ELF-1 (cell line): ENCODE results near the gene CD79B.
A peak's percentile ranks its signal among the peaks of the same experiment; 100 is the strongest.
"Not testable (repeated sequence)": the region's sequence is repeated elsewhere in the genome, so short reads cannot be mapped to it uniquely, and the experiment has no call there.

Experiments used
- DNase-seq: peaks from one replicate; pipeline ENCODE4 v3.0.0-alpha.2; 2016; ENCODE audit warnings: low read depth, low spot score

The CD79B gene

DNA sequence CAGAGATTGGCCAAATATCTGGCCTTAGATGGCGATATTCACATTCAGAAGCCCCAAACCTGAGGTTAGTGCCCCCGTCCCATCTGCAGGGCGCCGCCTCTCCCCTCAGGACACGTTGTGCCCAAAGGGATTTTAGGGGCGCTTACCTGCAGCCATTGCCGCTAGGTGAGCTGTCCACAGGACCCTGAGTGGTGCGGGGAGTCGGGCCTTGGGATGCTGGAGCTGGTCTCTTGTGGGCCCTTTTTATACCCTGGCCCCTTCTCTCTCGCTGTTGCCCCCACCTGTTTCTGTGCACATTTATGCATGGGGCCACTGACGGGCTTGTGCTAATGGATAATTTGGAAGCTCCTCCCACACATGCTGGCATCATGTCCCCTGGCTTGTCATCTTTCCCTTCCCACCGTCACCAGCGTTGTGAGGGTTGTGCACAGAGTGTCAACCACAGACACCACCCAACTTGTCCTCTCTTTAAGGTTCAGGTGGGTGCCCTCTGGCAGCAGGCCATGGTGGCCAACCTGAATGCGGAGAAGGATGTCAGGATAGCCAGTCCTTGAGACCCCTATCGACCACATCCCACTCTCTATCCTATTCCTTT, 21.0 kb downstream of the CD79B start, which contains the start of gene CSHL1:
Gene CSHL1 (minus strand): TSS at position 218 of the 595 bp plus-strand sequence. CDS start 62 bp downstream, at position 156.
- DNase-seq, result no peak

DNA sequence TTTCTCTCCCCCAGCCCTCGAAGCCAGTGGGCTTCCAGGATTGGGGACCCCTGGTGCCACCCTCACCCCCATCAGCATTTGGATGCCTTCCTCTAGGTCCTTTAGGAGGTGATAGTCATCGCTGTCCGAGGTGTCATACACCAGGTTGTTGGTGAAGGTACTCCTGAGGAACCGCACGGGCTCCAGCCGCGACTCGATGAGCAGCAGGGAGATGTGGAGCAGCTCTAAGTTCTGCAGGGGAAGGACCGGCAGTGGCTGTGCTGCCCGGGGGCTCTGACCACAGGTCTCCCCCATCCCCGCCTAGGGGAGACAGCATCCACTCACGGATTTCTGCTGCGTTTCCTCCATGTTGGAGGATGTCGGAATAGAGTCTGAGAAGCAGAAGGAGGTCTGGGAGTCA, 22.0 kb downstream of the CD79B start:
- DNase-seq, result no peak

DNA sequence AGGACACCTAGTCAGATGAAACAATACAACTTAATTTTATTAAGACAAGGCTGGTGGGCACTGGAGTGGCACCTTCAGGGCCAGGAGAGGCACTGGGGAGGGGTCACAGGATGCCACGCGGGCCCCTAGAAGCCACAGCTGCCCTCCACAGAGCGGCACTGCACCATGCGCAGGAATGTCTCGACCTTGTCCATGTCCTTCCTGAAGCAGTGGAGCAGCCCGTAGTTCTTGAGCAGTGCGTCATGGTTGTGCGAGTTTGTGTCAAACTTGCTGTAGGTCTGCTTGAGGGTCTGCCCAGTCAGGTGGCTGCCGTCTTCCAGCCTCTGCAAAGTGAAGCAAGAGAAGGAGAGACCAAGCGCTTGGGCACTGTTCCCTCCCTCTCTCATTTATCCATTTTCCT, 22.5 kb downstream of the CD79B start:
- DNase-seq, result not testable (repeated sequence)

DNA sequence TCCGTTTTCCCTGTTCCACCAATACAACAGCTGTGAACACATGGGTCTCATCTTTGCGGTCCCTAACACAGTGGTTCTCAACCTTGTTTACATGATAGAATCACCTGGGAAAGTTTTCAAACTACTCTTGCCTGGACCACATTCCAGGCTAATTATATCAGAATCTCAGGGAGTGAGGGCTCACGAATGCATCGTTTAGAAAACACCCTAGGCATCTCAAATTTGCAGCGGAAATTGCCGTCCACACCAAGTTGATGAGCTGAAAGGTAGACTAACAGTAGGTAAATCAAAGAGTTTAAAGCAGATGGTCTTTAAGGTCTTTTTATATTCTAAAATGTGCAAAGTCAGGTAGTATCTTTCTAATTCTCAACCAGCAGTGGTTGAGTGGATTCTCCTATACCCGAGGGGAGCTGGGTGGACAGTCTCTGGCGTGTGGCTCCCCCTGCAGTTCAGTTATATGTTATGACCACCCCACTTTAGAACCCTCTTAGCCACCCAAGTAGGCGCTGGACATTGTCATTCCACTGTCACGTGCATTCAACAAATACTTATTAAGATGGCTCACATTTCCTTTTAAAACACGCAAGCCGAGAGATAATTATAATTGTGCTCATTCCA, 24.9 kb downstream of the CD79B start:
- DNase-seq, result peak; percentile 37

DNA sequence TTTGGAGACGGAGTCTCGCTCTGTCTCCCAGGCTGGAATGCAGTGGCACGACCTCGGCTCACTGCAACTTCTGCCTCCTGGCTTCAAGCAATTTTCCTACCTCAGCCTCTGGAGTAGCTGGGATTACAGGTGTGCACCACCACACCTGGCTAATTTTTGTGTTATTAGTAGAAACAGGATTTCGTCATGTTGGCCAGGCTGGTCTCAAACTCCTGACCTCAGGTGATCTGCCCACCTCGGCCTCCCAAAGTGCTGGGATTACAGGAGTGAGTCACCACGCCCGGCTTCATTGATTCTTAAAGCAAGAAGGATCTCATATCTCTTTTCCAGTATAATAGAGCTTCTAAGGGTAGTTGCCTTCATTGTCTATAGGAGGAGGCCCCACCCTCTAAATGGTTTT, 27.3 kb downstream of the CD79B start:
- DNase-seq, result not testable (repeated sequence)

DNA sequence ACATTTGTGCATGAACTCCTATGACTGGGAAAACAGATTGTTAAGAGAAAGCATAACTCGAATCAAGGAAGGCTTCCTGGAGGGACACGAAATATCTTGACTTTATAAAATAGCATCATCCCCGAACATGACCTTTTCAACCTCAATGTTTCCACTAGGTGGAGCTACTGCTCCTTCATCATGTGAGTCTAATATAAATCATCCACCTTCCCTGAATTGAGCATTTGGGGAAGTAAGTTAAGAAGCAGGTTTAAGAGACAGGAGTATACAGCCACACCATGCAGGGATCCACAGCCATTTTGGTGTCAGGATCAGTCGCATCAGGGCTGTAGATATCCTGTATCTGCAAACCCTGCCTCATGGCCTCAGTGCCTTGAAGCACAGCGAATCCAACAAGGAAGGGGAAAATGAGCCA, 28.3 kb downstream of the CD79B start:
- DNase-seq, result not testable (repeated sequence)

DNA sequence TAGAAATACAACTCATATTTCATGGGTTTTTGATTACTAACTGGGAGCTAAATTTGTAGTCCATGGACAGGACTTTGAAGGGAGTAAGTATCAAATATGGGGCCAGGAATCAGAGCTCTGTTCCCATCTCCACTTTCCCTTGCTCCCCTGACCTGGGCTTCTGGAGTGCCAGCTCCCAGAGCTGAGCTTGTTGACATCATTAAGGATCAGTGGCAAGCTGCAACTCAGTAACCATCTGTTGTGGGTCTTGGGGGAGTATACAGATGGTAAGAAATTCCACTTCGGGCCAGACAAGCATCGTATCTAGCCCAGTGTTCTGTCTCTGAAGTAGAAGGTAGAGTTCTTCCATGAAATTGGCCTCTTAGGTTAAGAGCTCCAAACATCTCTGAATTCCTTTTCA, 30.2 kb downstream of the CD79B start:
- not testable (repeated sequence) for DNase-seq

DNA sequence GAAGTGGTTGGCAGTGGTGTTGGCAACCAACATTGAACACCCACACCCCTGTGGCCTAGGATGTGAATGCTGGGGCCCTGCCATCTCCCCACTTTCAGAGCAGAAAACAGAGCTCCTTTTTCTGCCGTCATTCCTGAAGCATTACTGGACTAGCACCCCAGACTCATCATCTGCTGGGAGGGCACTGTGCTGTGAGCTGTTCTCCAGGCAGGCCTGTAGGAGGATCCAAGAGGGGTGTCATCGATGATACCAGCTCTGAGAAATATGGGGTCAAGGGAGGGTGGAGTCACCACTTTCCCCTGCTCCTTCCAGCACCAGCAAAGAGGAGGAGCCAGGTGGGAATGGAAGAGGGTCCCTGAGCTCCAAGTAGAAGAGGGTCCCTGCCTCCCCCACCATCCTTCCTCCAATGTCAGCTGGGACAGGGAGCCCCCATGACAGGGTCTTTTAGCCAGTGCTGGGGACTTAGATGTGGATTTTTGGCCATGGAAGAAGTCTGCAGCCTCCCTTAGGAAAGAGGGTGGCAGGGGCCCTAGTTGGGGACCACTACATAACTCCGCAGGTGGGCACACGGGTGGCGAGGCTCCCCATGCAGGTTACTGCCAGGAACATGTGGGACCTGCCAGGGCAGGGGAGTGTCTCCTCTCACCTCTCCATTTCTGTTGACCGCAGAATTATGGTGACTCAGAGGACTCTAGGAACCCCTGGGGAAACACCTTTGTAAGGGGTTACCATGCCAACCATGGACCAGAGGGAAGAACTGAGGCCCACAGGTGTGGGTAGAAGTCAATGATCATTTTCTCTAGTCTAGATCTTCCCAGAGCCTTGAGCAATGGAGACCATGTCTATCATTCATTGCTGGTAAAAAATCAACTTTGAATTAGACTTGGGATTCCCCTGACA, 33.0 kb downstream of the CD79B start:
- DNase-seq, result not testable (repeated sequence)

DNA sequence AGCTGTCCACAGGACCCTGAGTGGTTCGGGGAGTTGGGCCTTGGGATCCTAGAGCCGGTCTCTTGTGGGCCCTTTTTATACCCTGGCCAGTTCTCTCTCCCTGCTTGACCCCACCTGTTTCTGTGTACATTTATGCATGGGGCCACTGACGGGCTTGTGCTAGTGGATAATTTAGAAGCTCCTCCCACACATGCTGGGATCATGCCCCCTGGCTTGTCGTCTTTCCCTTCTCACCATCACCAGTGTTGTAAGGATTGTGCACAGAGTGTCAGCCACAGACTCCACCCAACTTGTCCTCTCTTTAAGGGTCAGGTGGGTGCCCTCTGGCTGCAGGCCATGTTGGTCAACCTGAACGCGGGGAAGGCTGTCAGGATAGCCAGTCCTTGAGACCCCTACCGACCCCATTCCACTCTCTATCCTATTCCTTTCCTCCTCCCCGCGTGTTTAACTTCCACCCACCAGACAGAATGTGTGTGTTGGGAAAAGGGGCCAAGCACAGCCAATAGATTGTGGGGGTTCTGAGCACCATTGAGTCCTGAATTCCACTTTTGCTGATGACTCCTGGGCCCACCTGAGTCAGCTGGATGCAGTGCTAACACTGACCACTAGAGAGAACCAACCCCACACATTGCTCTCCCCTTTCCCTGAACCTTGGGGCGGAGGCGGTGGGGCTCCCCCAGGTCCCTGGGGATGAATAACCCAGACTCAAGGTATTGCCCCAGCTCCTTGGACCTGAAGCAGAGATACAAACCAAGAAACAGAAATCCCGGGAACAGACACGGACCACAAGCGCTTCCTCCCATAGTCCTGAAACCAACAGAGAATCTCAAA, 35.4 kb downstream of the CD79B start, which contains the start of gene CSH1:
Gene CSH1 (minus strand): TSS at position 51 of the 831 bp plus-strand sequence. CDS start 63 bp downstream, outside the sequence.
- not testable (repeated sequence) for DNase-seq

DNA sequence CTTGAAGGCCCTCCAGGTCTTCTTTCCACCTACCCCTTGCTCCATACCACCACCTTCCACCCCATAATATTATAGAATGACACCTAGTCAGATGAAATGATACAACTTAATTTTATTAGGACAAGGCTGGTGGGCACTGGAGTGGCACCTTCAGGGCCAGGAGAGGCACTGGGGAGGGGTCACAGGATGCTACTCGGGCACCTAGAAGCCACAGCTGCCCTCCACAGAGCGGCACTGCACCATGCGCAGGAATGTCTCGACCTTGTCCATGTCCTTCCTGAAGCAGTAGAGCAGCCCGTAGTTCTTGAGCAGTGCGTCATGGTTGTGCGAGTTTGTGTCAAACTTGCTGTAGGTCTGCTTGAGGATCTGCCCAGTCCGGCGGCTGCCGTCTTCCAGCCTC, 37.3 kb downstream of the CD79B start:
- DNase-seq, result not testable (repeated sequence)

DNA sequence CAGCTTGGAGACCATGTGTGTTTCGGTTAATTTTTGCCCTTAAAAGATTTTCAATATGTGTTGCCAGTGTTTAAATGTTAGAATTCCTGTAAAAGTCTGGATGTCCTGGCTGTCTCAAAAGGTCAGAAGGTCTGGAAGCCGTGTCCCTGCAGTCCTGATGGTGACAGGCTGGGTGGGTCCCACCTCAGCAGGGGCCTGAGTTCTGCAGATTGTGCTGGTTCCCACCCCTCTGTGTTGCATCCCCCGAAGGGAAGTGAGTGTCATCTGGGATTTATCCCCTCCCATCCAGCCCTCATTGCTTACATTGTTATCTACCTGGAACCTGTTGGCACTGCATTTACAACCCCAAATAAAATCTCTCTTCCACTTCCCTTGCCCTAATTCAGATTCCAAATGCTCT, 38.1 kb downstream of the CD79B start:
- DNase-seq, result not testable (repeated sequence)

DNA sequence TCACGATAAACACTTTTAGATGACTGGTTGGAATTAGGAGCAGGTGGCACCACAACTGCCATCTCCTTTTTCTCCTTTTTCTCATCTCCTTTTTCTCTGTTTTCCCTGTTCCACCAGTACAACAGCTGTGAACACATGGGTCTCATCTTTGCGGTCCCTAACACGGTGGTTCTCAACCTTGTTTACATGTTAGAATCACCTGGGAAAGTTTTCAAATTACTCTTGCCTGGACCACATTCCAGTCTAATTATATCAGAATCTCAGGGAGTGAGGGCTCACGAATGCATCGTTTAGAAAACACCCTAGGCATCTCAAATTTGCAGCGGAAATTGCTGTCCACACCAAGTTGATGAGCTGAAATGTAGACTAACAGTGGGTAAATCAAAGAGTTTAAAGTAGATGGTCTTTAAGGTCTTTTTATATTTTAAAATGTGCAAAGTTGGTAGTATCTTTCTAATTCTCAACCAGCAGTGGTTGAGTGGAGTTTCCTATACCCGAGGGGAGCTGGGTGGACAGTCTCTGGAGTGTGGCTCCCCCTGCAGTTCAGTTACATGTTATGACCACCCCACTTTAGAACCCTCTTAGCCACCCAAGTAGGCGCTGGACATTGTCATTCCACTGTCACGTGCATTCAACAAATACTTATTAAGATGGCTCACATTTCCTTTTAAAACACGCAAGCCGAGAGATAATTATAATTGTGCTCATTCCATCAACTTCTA, 39.7 kb downstream of the CD79B start:
- DNase-seq, result not testable (repeated sequence)

DNA sequence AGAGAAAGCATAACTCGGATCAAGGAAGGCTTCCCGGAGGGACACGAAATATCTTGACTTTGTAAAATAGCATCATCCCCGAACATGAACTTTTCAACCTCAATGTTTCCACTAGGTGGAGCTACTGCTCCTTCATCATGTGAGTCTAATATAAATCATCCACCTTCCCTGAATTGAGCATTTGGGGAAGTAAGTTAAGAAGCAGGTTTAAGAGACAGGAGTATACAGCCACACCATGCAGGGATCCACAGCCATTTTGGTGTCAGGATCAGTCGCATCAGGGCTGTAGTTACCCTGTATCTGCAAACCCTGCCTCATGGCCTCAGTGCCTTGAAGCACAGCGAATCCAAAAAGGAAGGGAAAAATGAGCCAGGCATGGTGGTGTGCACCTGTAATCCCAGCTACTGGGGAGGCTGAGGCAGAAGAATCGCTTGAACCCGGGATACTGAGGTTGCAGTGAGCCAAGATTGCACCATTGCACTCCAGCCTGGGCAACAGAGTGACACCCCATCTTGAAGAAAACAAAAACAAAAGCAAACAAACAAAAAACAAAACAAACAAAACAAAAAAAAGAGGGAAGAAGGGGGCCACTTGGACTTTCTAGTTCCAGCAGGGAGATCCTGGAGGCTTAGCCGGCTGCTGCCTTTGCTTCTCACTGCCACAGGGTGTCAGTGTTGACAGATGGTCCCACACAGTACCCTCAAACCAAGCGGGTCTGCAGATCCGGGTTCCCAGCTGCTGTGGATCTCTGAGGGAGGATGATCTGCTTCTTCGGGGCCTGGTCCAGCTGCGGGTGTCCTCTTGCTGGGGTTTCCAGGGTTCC, 42.9 kb downstream of the CD79B start:
- peak; percentile 47 for DNase-seq

DNA sequence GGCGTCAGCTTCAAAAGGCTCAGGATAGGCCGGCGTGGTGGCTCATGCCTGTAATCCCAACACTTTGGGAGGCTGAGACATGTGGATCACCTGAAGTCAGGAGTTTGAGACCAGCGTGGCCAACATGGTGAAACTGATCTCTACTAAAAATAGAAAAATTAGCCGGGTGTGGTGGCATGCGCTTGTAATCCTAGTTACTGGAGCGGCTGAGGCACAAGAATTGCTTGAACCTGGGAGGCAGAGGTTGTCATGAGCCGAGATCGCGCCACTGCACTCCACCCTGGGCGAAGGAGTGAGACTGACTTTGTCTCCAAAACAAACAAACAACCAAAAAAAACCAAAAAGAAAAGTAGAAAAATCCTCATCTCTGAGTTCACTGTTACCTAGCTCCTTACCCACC, 47.0 kb downstream of the CD79B start:
- not testable (repeated sequence) for DNase-seq

DNA sequence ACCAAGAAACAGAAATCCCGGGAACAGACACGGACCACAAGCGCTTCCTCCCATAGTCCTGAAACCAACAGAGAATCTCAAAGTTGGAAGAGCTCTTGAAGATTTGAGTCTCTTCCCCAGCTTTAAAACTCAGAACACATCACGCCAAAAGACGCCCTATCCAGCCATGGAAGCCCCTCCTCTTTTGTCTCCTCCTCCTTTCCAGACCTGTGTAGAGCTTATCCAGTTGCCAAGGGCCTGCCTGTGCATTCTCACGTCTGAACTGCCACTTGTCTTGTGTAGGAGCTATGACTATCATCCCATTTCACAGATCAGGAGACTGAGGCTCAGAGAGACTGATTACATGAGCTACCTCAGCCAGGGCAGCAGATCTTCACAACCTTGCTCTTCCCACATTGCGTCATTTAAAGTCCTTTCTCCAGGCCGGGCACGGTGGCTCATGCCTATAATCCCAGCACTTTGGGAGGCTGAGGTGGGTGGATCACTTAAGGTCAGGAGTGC, 49.5 kb downstream of the CD79B start:
- not testable (repeated sequence) for DNase-seq

DNA sequence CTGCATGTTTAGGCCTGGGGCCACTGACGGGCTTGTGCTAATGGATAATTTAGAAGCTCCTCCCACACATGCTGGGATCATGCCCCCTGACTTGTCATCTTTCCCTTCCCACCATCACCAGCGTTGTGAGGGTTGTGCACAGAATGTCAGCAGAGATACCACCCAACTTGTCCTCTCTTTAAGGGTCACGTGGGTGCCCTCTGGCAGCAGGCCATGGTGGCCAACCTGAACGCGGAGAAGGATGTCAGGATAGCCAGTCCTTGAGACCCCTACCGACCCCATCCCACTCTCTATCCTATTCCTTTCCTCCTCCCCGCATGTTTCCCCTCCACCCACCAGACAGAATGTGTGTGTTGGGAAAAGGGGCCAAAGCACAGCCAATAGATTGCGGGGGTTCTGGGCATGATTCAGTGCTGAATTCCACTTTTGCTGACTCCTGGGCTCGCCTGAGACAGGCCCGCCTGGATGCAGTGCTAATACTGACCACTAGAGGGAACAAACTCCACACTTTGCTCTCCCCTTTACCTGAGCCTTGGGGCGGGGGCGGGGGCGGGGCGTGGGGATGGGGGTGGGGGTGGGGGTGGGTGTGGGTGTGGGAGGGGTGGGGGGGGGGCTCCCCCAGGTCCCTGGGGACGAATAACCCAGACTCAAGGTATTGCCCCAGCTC, 50.1 kb downstream of the CD79B start, which contains the start of gene GH2:
Gene GH2 (minus strand): TSS at position 10 of the 667 bp plus-strand sequence. CDS start 143 bp downstream, outside the sequence.
- DNase-seq, result peak; percentile 82

DNA sequence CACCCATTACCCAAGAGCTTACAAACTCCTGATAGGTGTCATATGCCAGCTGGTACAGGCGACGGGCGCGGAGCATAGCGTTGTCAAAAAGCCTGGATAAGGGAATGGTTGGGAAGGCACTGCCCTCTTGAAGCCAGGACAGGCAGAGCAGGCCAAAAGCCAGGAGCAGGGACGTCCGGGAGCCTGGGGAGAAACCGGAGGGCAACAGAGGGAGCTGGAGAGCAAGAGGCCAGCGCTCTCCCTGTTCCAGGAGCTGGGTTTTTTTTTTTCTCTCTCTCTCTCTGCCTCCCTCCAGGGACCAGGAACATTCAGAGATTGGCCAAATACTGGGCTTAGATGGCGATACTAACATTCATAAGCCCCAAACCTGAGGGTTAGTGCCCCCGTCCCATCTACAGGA, 50.8 kb downstream of the CD79B start:
- peak; percentile 88 for DNase-seq

DNA sequence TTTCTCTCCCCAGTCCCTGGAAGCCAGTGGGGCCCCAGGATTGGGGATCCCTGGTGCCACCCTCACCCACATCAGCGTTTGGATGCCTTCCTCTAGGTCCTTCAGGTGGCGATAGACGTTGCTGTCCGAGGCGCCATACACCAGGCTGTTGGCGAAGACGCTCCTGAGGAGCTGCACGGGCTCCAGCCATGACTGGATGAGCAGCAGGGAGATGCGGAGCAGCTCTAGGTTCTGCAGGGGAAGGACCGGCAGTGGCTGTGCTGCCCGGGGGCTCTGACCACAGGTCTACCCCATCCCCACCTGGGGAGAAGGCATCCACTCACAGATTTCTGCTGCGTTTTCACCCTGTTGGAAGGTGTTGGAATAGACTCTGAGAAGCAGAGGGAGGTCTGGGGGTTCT, 51.4 kb downstream of the CD79B start:
- no peak for DNase-seq
